Measurements from ENCODE around the gene ST14. TPM values are rescaled to one million over a fixed set of nuclear protein-coding genes. Genes with fewer than 3 reads are reported as not detected.

Gene ST14
- total RNA-seq, 4 donors from 2014 or later: 71.9 to 109 (median 84.6) TPM

GRCh38 chr11:130209954-130210854, 50.6 kb downstream of the ST14 start:
- Histone ChIP-seq H3K4me1 (no peaks in the 10 kb centered on the region), H3K4me3 (no peak overlapping the region), H3K9me3 (no peaks in the 10 kb centered on the region), H3K27me3 (no peaks in the 10 kb centered on the region), H3K27ac (no peak overlapping the region), H3K36me3 (peaks cover 15% of the 10 kb centered on the region)
- TF ChIP-seq POLR2A (IDR thresholded peaks at IDR 0.05): no peak
- no peak for TF ChIP-seq POLR2AphosphoS5 (IDR thresholded peaks at IDR 0.05)
- TF ChIP-seq CTCF (IDR thresholded peaks at IDR 0.05): no peak
- no peak for TF ChIP-seq EP300 (IDR thresholded peaks at IDR 0.05)
- 88% methylated on average over 23 of the region's 23 CpGs for WGBS
- peak in 1 of 2 donors; percentile 58 for DNase-seq (ENCODE audit: low spot score in 2 of 2)

DNA sequence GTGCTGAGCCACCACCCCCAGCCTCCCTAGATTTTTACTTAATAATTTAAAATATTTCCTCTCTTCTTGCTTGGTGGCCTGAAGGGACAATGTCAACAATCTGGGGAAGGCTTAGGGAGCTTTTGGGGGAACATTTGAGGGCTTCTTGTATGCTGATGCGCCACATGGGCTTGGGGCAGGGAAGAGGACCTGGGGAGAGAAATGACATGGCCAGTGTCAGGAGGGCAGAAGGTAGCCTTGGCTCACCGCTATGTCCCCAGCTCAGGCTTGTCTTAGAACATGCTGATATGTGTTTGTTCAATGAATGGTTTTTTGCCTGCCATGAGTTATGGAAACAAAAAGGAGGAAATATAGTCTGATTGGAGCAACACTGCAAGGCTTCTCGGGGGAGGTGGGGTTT, 51.6 kb downstream of the ST14 start:
- Histone ChIP-seq H3K27me3 (no peaks in the 10 kb centered on the region), H3K4me3 (no peak overlapping the region)
- peak; percentile 0 to 59 for DNase-seq (ENCODE audit: low spot score in 2 of 2)

GRCh38 chr11:130211781-130212401, 52.3 kb downstream of the ST14 start:
- H3K4me1 ChIP-seq: peaks cover 7% of the 10 kb centered on the region
- TF ChIP-seq POLR2AphosphoS5 (IDR thresholded peaks at IDR 0.05) (no peak), EP300 (IDR thresholded peaks at IDR 0.05) (no peak), CTCF (IDR thresholded peaks at IDR 0.05) (no peak), POLR2A (IDR thresholded peaks at IDR 0.05) (no peak)
- no peaks in the 10 kb centered on the region for H3K9me3 ChIP-seq
- no peak overlapping the region for H3K4me3 ChIP-seq
- H3K27me3 ChIP-seq: no peaks in the 10 kb centered on the region
- peak; percentile 44 to 64 for DNase-seq (ENCODE audit: low spot score in 2 of 2)
- 90% methylated on average over 9 of the region's 19 CpGs for WGBS
- no peak overlapping the region for H3K27ac ChIP-seq
- H3K36me3 ChIP-seq: peaks cover 15% of the 10 kb centered on the region

More for the DNA sequence above, 51.6 kb downstream of the ST14 start:
- no peaks in the 10 kb centered on the region for H3K4me1 ChIP-seq
- no peaks in the 10 kb centered on the region for H3K9me3 ChIP-seq
- TF ChIP-seq CTCF (IDR thresholded peaks at IDR 0.05): no peak
- no peak for TF ChIP-seq EP300 (IDR thresholded peaks at IDR 0.05)
- no peak for TF ChIP-seq POLR2A (IDR thresholded peaks at IDR 0.05)
- no peak for TF ChIP-seq POLR2AphosphoS5 (IDR thresholded peaks at IDR 0.05)
- peaks cover 15% of the 10 kb centered on the region for H3K36me3 ChIP-seq
- H3K27ac ChIP-seq: no peak overlapping the region
- WGBS: 93% methylated on average over 3 of the region's 3 CpGs

GRCh38 chr11:130212431-130212961, 52.9 kb downstream of the ST14 start:
- Histone ChIP-seq H3K36me3 (peaks cover 15% of the 10 kb centered on the region), H3K27ac (no peak overlapping the region), H3K4me3 (no peak overlapping the region), H3K4me1 (peaks cover 11% of the 10 kb centered on the region), H3K27me3 (no peaks in the 10 kb centered on the region), H3K9me3 (no peaks in the 10 kb centered on the region)
- TF ChIP-seq EP300 (IDR thresholded peaks at IDR 0.05): no peak
- WGBS: 67% methylated on average over 5 of the region's 11 CpGs
- DNase-seq (ENCODE audit: low spot score in 2 of 2): peak; percentile 46 to 64

- Histone ChIP-seq H3K27me3 (no peaks in the 10 kb centered on the region), H3K9me3 (no peaks in the 10 kb centered on the region), H3K36me3 (peaks cover 13% of the 10 kb centered on the region), H3K4me1 (peaks cover 11% of the 10 kb centered on the region), H3K4me3 (no peak overlapping the region), H3K27ac (no peak overlapping the region)
- 19% methylated on average over 14 of the region's 28 CpGs for WGBS
- DNase-seq (ENCODE audit: low spot score in 2 of 2): peak; percentile 70 to 83
- peak; percentile 80 to 94 for TF ChIP-seq CTCF (IDR thresholded peaks at IDR 0.05)
- TF ChIP-seq EP300 (IDR thresholded peaks at IDR 0.05): no peak
Measured at GRCh38 chr11:130213143-130213978, 53.8 kb downstream of the ST14 start.
